ENCODE measurements around the gene SPATA45.

The SPATA45 gene

GRCh38 chr1:212828395-212828794, 19.1 kb downstream of the SPATA45 start:
- 0 out of 2 replicates have a peak, but pooled peaks cover 10% of the 10 kb centered on the region for H3K36me3 ChIP-seq
- H3K4me2 ChIP-seq: no peak overlapping the region
- H3K9me3 ChIP-seq: peaks cover 34% of the 10 kb centered on the region
- H3K4me3 ChIP-seq: no peak overlapping the region
- no peak overlapping the region for H3K27ac ChIP-seq
- H3K4me1 ChIP-seq: peaks cover under 1% of the 10 kb centered on the region; the same call in 1 of the 2 replicates
- no peaks in the 10 kb centered on the region for H3K27me3 ChIP-seq
- TF ChIP-seq Cebpa-rat (IDR thresholded peaks at IDR 0.05): no peak
- H4K20me1 ChIP-seq: no peaks in the 10 kb centered on the region
- no peak overlapping the region for H3K9ac ChIP-seq

- Histone ChIP-seq H3K4me3 (no peak overlapping the region), H3K27me3 (no peaks in the 10 kb centered on the region), H3K36me3 (0 out of 2 replicates have a peak, but pooled peaks cover 10% of the 10 kb centered on the region), H4K20me1 (no peaks in the 10 kb centered on the region), H3K4me2 (no peak overlapping the region), H3K4me1 (no peaks in the 10 kb centered on the region), H3K9me3 (peaks cover 34% of the 10 kb centered on the region), H3K27ac (no peak overlapping the region), H3K9ac (no peak overlapping the region)
- TF ChIP-seq Cebpa-rat (IDR thresholded peaks at IDR 0.05): no peak
Measured at GRCh38 chr1:212827831-212828278, 19.6 kb downstream of the SPATA45 start.

GRCh38 chr1:212827171-212827776, 20.2 kb downstream of the SPATA45 start:
- H3K4me2 ChIP-seq: no peak overlapping the region
- no peaks in the 10 kb centered on the region for H4K20me1 ChIP-seq
- no peak overlapping the region for H3K4me3 ChIP-seq

DNA sequence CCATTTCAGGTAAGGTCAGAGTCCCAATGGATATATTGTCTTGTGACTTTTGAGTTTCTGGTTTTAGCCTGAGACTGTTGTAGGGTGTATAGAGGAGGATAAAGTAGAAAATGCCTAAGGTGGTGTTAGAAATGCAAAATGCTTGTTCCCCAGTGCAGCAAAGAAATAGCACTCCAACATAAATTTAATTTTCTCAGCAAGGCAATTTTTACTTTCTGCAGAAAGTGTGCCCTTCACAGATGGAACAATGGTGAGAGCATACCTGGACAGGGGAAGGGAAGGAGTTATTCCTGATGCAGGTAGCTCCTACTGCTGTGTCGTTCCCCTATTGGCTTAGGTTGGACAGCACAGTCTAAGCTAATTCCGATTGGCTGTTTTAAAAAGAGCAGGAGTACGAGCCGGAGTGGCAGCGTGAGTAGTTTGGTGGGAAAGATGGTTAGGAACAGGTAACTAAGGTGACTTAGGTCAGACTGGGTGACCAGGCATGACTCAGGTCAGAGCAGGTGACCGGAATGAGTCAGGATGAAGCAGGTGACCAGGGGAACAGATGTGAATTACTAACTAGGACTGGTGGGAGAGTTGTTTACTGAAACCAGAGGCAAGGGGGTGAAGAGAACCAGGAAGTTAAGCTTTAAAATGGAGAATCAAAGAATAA, 21.5 kb downstream of the SPATA45 start:
- H3K9ac ChIP-seq: no peak overlapping the region
- no peak overlapping the region for H3K27ac ChIP-seq
- no peaks in the 10 kb centered on the region for H3K27me3 ChIP-seq
- no peak overlapping the region for H3K4me3 ChIP-seq
- H3K4me2 ChIP-seq: no peak overlapping the region
- H4K20me1 ChIP-seq: no peaks in the 10 kb centered on the region
- no peak for TF ChIP-seq Cebpa-rat (IDR thresholded peaks at IDR 0.05)
- H3K36me3 ChIP-seq: 0 out of 2 replicates have a peak, but pooled peaks cover 10% of the 10 kb centered on the region
- H3K4me1 ChIP-seq: no peaks in the 10 kb centered on the region
- H3K9me3 ChIP-seq: peaks cover 34% of the 10 kb centered on the region

More at GRCh38 chr1:212827171-212827776, 20.2 kb downstream of the SPATA45 start:
- TF ChIP-seq Cebpa-rat (IDR thresholded peaks at IDR 0.05): no peak
- H3K27ac ChIP-seq: no peak overlapping the region
- 0 out of 2 replicates have a peak, but pooled peaks cover 10% of the 10 kb centered on the region for H3K36me3 ChIP-seq
- H3K27me3 ChIP-seq: no peaks in the 10 kb centered on the region
- H3K9ac ChIP-seq: no peak overlapping the region
- H3K4me1 ChIP-seq: no peaks in the 10 kb centered on the region
- peaks cover 34% of the 10 kb centered on the region for H3K9me3 ChIP-seq

DNA sequence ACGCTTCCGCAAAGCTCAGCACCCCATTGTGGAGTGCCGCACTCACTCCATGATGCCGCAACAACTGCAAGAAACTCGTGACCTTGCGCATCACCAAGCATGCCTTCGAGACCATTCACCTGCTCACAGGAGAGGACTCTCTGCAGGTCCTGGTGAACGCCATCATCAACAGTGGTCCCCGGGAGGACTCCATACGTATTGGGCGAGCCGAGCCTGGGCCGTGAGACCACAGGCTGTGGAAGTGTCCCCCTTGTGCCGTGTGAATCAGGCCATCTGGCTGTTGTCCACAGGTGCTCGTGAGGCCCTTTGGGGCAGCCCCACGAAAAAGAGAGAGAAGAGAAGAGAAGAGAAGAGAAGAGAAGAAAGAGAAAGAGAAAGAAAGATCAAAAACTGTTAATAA, 23.2 kb downstream of the SPATA45 start:
- H3K36me3 ChIP-seq: 0 out of 2 replicates have a peak, but pooled peaks cover 10% of the 10 kb centered on the region
- H4K20me1 ChIP-seq: no peaks in the 10 kb centered on the region
- no peak overlapping the region for H3K4me3 ChIP-seq
- H3K4me2 ChIP-seq: no peak overlapping the region
- peaks cover 34% of the 10 kb centered on the region for H3K9me3 ChIP-seq
- TF ChIP-seq Cebpa-rat (IDR thresholded peaks at IDR 0.05): no peak
- no peaks in the 10 kb centered on the region for H3K4me1 ChIP-seq
- H3K9ac ChIP-seq: no peak overlapping the region
- no peaks in the 10 kb centered on the region for H3K27me3 ChIP-seq
- H3K27ac ChIP-seq: no peak overlapping the region

DNA sequence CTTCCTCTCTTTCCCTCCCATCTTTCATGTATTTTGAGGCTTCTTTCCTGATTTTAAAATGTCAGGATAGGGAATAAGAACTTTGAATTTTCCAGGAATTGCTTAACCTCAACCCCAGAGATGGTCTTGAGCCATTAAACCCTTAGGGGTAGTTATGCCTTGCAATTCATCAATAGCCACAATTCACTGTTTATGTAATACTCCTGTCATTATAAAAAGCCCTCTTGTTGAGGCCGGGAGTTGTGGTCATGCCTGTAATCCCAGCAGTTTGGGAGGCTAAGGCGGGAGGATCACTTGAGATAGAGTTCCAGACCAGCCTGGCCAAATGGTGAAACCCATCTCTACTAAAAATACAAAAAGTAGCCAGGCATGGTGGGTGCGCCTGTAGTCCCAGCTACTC, 24.5 kb downstream of the SPATA45 start:
- no peak for TF ChIP-seq Cebpa-rat (IDR thresholded peaks at IDR 0.05)
- H3K9ac ChIP-seq: no peak overlapping the region
- H3K4me2 ChIP-seq: no peak overlapping the region
- no peak overlapping the region for H3K27ac ChIP-seq
- H3K4me3 ChIP-seq: no peak overlapping the region
- no peaks in the 10 kb centered on the region for H3K27me3 ChIP-seq
- H3K4me1 ChIP-seq: no peaks in the 10 kb centered on the region
- 0 out of 2 replicates have a peak, but pooled peaks cover 10% of the 10 kb centered on the region for H3K36me3 ChIP-seq
- H3K9me3 ChIP-seq: peaks cover 34% of the 10 kb centered on the region
- H4K20me1 ChIP-seq: no peaks in the 10 kb centered on the region

DNA sequence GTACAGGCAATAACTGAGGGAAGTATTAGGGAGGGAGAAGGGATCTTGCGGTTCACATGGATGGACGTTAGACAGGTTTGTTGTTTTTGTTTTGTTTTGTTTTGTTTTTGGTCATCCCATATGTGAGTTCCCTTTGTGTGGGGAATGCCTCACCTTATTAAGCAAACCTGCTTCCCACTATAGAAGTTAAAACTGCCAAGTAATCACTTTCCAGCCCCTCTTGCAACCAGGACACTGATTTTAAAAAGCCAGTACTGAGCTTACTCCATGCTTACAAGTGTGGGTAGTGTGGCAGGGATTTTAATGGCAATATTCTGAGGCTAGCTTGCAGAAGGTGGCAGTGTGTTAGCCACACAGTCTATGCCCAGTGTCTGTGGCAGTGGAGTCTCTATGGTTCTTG, 26.5 kb downstream of the SPATA45 start:
- no peak for TF ChIP-seq Cebpa-rat (IDR thresholded peaks at IDR 0.05)
- Histone ChIP-seq H3K36me3 (0 out of 2 replicates have a peak, but pooled peaks cover 6% of the 10 kb centered on the region), H3K9me3 (peaks cover 22% of the 10 kb centered on the region), H3K27ac (no peak overlapping the region), H3K4me1 (no peaks in the 10 kb centered on the region), H3K4me2 (no peak overlapping the region), H3K9ac (no peak overlapping the region), H4K20me1 (no peaks in the 10 kb centered on the region), H3K27me3 (no peaks in the 10 kb centered on the region), H3K4me3 (no peak overlapping the region)

DNA sequence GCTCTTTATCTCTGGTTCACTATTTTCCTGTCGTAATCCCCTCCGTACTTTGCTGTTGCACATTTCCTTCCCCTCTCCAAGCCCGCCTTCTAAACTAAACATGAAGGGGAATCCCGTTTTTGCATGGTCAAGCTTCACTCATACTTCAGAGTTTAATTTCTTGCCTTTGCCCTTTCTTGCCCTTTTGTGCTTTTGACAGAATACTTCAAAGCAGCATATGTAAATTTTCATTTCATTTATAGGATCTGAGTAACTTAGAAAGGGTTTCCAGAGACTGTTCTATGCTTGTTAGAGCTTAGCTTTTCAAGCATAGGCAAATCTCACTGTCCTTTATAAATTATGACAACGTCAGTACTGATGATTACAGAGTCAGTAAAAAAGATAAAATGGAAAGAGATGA, 27.7 kb downstream of the SPATA45 start:
- Histone ChIP-seq H3K27me3 (no peaks in the 10 kb centered on the region), H4K20me1 (no peaks in the 10 kb centered on the region), H3K9ac (no peak overlapping the region), H3K4me2 (no peak overlapping the region), H3K9me3 (peaks cover 9% of the 10 kb centered on the region), H3K27ac (no peak overlapping the region), H3K4me3 (no peak overlapping the region), H3K4me1 (no peaks in the 10 kb centered on the region), H3K36me3 (peaks cover 6% of the 10 kb centered on the region; the same call in 1 of the 2 replicates)
- no peak for TF ChIP-seq Cebpa-rat (IDR thresholded peaks at IDR 0.05)

DNA sequence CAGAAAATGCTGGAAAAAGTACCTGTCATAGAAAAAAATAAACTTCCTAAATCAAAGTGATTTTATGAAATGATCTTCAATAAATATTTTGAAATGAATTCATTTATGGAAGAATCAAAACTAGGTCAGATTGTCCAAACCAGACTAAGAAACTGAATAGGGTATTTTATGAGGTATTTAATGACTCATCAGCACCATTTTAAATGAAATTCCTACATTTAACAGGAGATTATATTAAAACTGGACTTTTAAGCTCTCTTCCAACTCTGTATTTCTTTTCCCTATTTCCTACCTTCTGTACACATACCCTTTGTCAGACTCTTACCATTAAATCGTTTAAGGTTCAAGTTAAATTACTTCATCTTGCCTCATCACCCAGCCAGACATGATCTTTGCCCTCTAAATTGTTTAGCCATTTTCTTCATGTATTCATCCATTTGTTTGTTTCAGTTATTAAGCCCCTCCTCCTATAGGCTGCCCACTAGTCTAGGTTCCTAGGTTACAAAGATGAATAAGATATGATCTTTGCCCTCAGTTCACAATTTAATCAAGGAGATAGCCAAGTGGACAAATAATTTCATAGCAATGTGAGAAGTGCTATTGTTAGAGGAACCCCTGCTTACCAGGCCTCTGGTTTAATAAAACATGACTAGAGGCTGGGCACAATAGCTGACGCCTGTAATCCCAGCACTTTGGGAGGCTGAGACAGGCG, 30.7 kb downstream of the SPATA45 start:
- Histone ChIP-seq H3K27ac (no peak overlapping the region), H4K20me1 (no peaks in the 10 kb centered on the region), H3K27me3 (no peaks in the 10 kb centered on the region), H3K4me3 (no peak overlapping the region), H3K4me1 (no peaks in the 10 kb centered on the region), H3K9ac (no peak overlapping the region), H3K9me3 (no peaks in the 10 kb centered on the region), H3K36me3 (peaks cover 21% of the 10 kb centered on the region), H3K4me2 (no peak overlapping the region)
- TF ChIP-seq Cebpa-rat (IDR thresholded peaks at IDR 0.05): no peak

All from BLaER1 (cell line).